ENCODE results near the gene MACROD2. TPM values are rescaled to one million over a fixed set of nuclear protein-coding genes. Genes with fewer than 3 reads are reported as not detected.

The MACROD2 gene
- total and polyA plus RNA-seq, 2 of the 4 experiments (the other 2 are of a cell fraction), result not detected

- no peak overlapping the region for H3K23ac ChIP-seq (ENCODE audit: low read depth, low read length)
- no peaks in the 10 kb centered on the region for H3K36me3 ChIP-seq (ENCODE audit: control insufficient read depth, insufficient read depth, low read length)
Measured at GRCh38 chr20:14643146-14643545, 647.8 kb downstream of the MACROD2 start.

More at GRCh38 chr20:14643146-14643545, 647.8 kb downstream of the MACROD2 start:
- Histone ChIP-seq H3K4me3 (ENCODE audit: insufficient read depth, low read depth, low read length) (no peak overlapping the region), H3K4ac (ENCODE audit: low read depth, low read length) (no peak overlapping the region), H3K4me2 (ENCODE audit: low read depth, low read length) (no peak overlapping the region), H3K79me1 (ENCODE audit: low read depth in 1 of 2, low read length in 2 of 2) (no peaks in the 10 kb centered on the region), H3K14ac (replicated peaks; ENCODE audit: low read depth, low read length) (no peak overlapping the region), H2AK9ac (replicated peaks; ENCODE audit: low read depth, low read length, poor library complexity) (no peak overlapping the region), H4K8ac (ENCODE audit: low read depth in 2 of 2, low read length in 2 of 2) (no peak overlapping the region), H3K9ac (ENCODE audit: low read depth, low read length) (no peak overlapping the region), H2AK5ac (ENCODE audit: low read depth, low read length) (no peak overlapping the region), H2BK120ac (ENCODE audit: low read depth, low read length) (no peak overlapping the region), H4K91ac (ENCODE audit: insufficient read depth, low read depth, low read length) (no peak overlapping the region), H4K5ac (ENCODE audit: low read depth, low read length) (no peak overlapping the region), H2BK15ac (ENCODE audit: low read depth, low read length) (no peak overlapping the region), H3K56ac (ENCODE audit: extremely low read depth, insufficient read depth, low read length) (no peak overlapping the region), H2AFZ (replicated peaks; ENCODE audit: low read length, poor library complexity) (no peak overlapping the region), H3K27ac (ENCODE audit: insufficient read depth, low read length) (no peak overlapping the region), H3K9me3 (ENCODE audit: control insufficient read depth, insufficient read depth, low read length) (no peaks in the 10 kb centered on the region; the same call in 1 of the 2 replicates), H2BK20ac (ENCODE audit: low read depth, low read length) (no peak overlapping the region), H3K27me3 (ENCODE audit: control insufficient read depth, insufficient read depth, low read length) (no peaks in the 10 kb centered on the region), H2BK5ac (ENCODE audit: low read depth, low read length, poor library complexity, severe bottlenecking) (no peak overlapping the region), H4K20me1 (ENCODE audit: insufficient read depth, low read length) (no peaks in the 10 kb centered on the region), H3K4me1 (ENCODE audit: control insufficient read depth, insufficient read depth, low read length) (no peaks in the 10 kb centered on the region), H3K18ac (ENCODE audit: low read depth, low read length) (no peak overlapping the region), H3K9me1 (ENCODE audit: insufficient read depth, low read length) (no peaks in the 10 kb centered on the region)
- ATAC-seq (ENCODE audit: low read depth), result no peak
- ChIA-PET POLR2A (ENCODE audit: unreplicated experiment) (interaction anchor here (0.6 kb wide), 1 partner anchor 24 kb away, joined by 3 read pairs; no protein-coding TSS in a partner anchor), CTCF (interaction anchor here (0.6 kb wide), 1 partner anchor 82 kb away, joined by 3 read pairs; no protein-coding TSS in a partner anchor)
- no peak for DNase-seq
- in situ Hi-C loops (cut with MboI; ENCODE audit: low sequenced_read_pairs), result no loop called here
- BruUV-seq (replicated peaks), result no TSS peak
- dilution Hi-C loops (cut with HindIII; ENCODE audit: low sequenced_read_pairs, unreplicated experiment), result no loop called here
- TF ChIP-seq CEBPB (IDR thresholded peaks at IDR 0.05; ENCODE audit: low read depth, low read length) (no peak), ELK1 (IDR thresholded peaks at IDR 0.05; ENCODE audit: borderline replicate concordance, low read depth, low read length) (no peak), FOS (IDR thresholded peaks at IDR 0.05; ENCODE audit: low read depth, low read length) (no peak), BHLHE40 (IDR thresholded peaks at IDR 0.05; ENCODE audit: low read depth, low read length) (no peak), RCOR1 (IDR thresholded peaks at IDR 0.05; ENCODE audit: insufficient replicate concordance, low read length) (no peak), CHD1 (IDR thresholded peaks at IDR 0.05; ENCODE audit: low read depth, low read length) (no peak), RFX5 (IDR thresholded peaks at IDR 0.05; ENCODE audit: low read depth, low read length) (no peak), SMC3 (IDR thresholded peaks at IDR 0.05; ENCODE audit: low read depth, low read length) (no peak), MAZ (IDR thresholded peaks at IDR 0.05; ENCODE audit: borderline replicate concordance, low read depth, low read length) (no peak), RAD21 (IDR thresholded peaks at IDR 0.05; ENCODE audit: low read length) (no peak), CTCF (conservative IDR thresholded peaks at IDR 0.05; ENCODE audit: low read depth, low read length) (no peak), MXI1 (IDR thresholded peaks at IDR 0.05; ENCODE audit: borderline replicate concordance, low read depth, low read length) (no peak), MAFK (IDR thresholded peaks at IDR 0.05; ENCODE audit: low read depth, low read length) (no peak), NFE2L2 (IDR thresholded peaks at IDR 0.05; ENCODE audit: low read depth, low read length) (no peak), POLR2A (IDR thresholded peaks at IDR 0.05; ENCODE audit: low read depth, low read length) (no peak), USF2 (IDR thresholded peaks at IDR 0.05; ENCODE audit: low read depth, low read length) (no peak)
- intact Hi-C loops (cut with micrococcal nuclease), result no loop called here

Measured in IMR-90 (cell line).